ENCODE measurements around the gene TBC1D22A. TPM values are rescaled to one million over a fixed set of nuclear protein-coding genes. Genes with fewer than 3 reads are reported as not detected.

The TBC1D22A gene
- total RNA-seq, 4 donors from 2014 or later: 42.6 to 70.4 (median 55.1) TPM

- DNase-seq: no peak
- Histone ChIP-seq H3K9me3 (no peaks in the 10 kb centered on the region), H3K4me3 (no peak overlapping the region), H3K4me1 (no peaks in the 10 kb centered on the region), H3K27ac (no peak overlapping the region), H3K36me3 (peaks cover 0 to 47% (median 0%) of the 10 kb centered on the region in 3 donors), H3K27me3 (no peaks in the 10 kb centered on the region)
- TF ChIP-seq POLR2A (IDR thresholded peaks at IDR 0.05) (no peak), CTCF (IDR thresholded peaks at IDR 0.05) (no peak)
Measured at GRCh38 chr22:46994983-46995382, 232.5 kb downstream of the TBC1D22A start.

GRCh38 chr22:46995501-46996360 is 233.3 kb downstream of the TBC1D22A start:
- Histone ChIP-seq H3K36me3 (peaks cover 0 to 42% (median 0%) of the 10 kb centered on the region in 3 donors), H3K4me3 (no peak overlapping the region), H3K27me3 (no peaks in the 10 kb centered on the region), H3K27ac (no peak overlapping the region), H3K9me3 (no peaks in the 10 kb centered on the region), H3K4me1 (no peaks in the 10 kb centered on the region)
- TF ChIP-seq CTCF (IDR thresholded peaks at IDR 0.05) (no peak), POLR2A (IDR thresholded peaks at IDR 0.05) (no peak)
- DNase-seq: peak in 1 of 3 donors; percentile 23

GRCh38 chr22:46996595-46997310 is 234.3 kb downstream of the TBC1D22A start:
- Histone ChIP-seq H3K27ac (no peak overlapping the region), H3K36me3 (peaks cover 0 to 32% (median 0%) of the 10 kb centered on the region in 3 donors), H3K4me1 (no peaks in the 10 kb centered on the region), H3K4me3 (no peak overlapping the region), H3K9me3 (no peaks in the 10 kb centered on the region), H3K27me3 (no peaks in the 10 kb centered on the region)
- no peak for TF ChIP-seq POLR2A (IDR thresholded peaks at IDR 0.05)
- peak in 2 of 6 experiments; percentile 16 to 27 for TF ChIP-seq CTCF (IDR thresholded peaks at IDR 0.05)
- DNase-seq: no peak

GRCh38 chr22:46997311-46997970 is 235.0 kb downstream of the TBC1D22A start:
- H3K4me3 ChIP-seq: no peak overlapping the region
- no peak for TF ChIP-seq CTCF (IDR thresholded peaks at IDR 0.05)
- TF ChIP-seq POLR2A (IDR thresholded peaks at IDR 0.05): no peak

GRCh38 chr22:46998331-46998730 is 235.9 kb downstream of the TBC1D22A start:
- H3K27ac ChIP-seq: no peak overlapping the region
- H3K36me3 ChIP-seq: peaks cover 0 to 26% (median 0%) of the 10 kb centered on the region in 3 donors
- no peaks in the 10 kb centered on the region for H3K27me3 ChIP-seq
- DNase-seq: no peak
- H3K4me1 ChIP-seq: no peaks in the 10 kb centered on the region
- H3K4me3 ChIP-seq: no peak overlapping the region
- TF ChIP-seq POLR2A (IDR thresholded peaks at IDR 0.05) (no peak), CTCF (IDR thresholded peaks at IDR 0.05) (no peak)
- H3K9me3 ChIP-seq: no peaks in the 10 kb centered on the region

More at GRCh38 chr22:46997311-46997970, 235.0 kb downstream of the TBC1D22A start:
- no peaks in the 10 kb centered on the region for H3K4me1 ChIP-seq
- H3K9me3 ChIP-seq: no peaks in the 10 kb centered on the region
- H3K27ac ChIP-seq: no peak overlapping the region
- no peak for DNase-seq
- H3K36me3 ChIP-seq: peaks cover 0 to 26% (median 0%) of the 10 kb centered on the region in 3 donors
- no peaks in the 10 kb centered on the region for H3K27me3 ChIP-seq

All from Peyer's patch (tissue), 4 donors.